SK-N-SH (cell line): Measurements from ENCODE around the gene SPAG8. TPM values are rescaled to one million over a fixed set of nuclear protein-coding genes. Genes with fewer than 3 reads are reported as not detected.

Experiments
- CTCF ChIA-PET: fragments of 300-600, 350-600 bp; formaldehyde crosslinking; extraction: SDS; loops from one replicate; lab custom pipeline; 2021; lab: Yijun Ruan, JAX
- POLR2A ChIA-PET: fragments of 350-600 bp; sonication (Branson Sonifier 250); formaldehyde crosslinking; extraction: SDS; loops from one replicate; lab custom pipeline; 2020; ENCODE audit warnings: antibody characterized with exemption, inconsistent platforms; lab: Yijun Ruan, JAX
- DNase-seq: peaks from one replicate; pipeline ENCODE4 v3.0.0; 2012
- H2AFZ ChIP-seq: fragments of 200-600 bp; sonication (generic); 2 replicates; pipeline ENCODE4 v1.8.1; 2016; ENCODE audit warnings: antibody characterized with exemption, mild to moderate bottlenecking, low read depth
- H3F3A ChIP-seq: fragments of 200-600 bp; sonication (generic); replicated peaks from 2 replicates; pipeline ENCODE3; 2016; ENCODE audit warnings: antibody characterized with exemption, mild to moderate bottlenecking; ENCODE audit not compliant: insufficient read depth
- H3K27ac ChIP-seq, 2 experiments: fragments of 200-500 bp in 1 of 2; fragments of 200-600 bp in 1 of 2; sonication (Bioruptor generic) in 1 of 2; sonication (generic), shearing (Covaris generic) in 1 of 2; 2 replicates each; pipeline versions ENCODE4 v1.5.1 to v1.6.1; 2014 to 2016; ENCODE audit warnings: low read depth in 2 of 2, inconsistent platforms in 1 of 2, low read length in 1 of 2, mild to moderate bottlenecking in 1 of 2, mixed read lengths in 1 of 2
- H3K27me3 ChIP-seq: fragments of 200-600 bp; sonication (generic), shearing (Covaris generic); 2 replicates; pipeline ENCODE4 v1.6.1; 2016; ENCODE audit warnings: mixed run types; ENCODE audit not compliant: insufficient read depth
- H3K36me3 ChIP-seq, 2 experiments: fragments of 200-500 bp in 1 of 2; fragments of 200-600 bp in 1 of 2; sonication (Bioruptor generic) in 1 of 2; sonication (generic) in 1 of 2; replicated peaks in 1 of 2; 2 replicates each; pipeline versions ENCODE3 to v1.5.1; 2014 to 2016; ENCODE audit warnings: low read length in 1 of 2, mild to moderate bottlenecking in 1 of 2; ENCODE audit not compliant: insufficient read depth in 2 of 2, control insufficient read depth in 1 of 2
- H3K4me1 ChIP-seq, 2 experiments: fragments of 200-500 bp in 1 of 2; fragments of 200-600 bp in 1 of 2; sonication (Bioruptor generic) in 1 of 2; sonication (generic), shearing (Covaris generic) in 1 of 2; 2 replicates each; pipeline versions ENCODE4 v1.5.1 to v1.6.1; 2014 to 2016; ENCODE audit warnings: low read depth in 1 of 2, low read length in 1 of 2, mixed run types in 1 of 2; ENCODE audit not compliant: insufficient read depth in 2 of 2, control insufficient read depth in 1 of 2
- H3K4me2 ChIP-seq: fragments of 200-600 bp; sonication (generic), shearing (Covaris generic); 2 replicates; pipeline ENCODE4 v1.6.1; 2017; ENCODE audit warnings: mixed run types
- H3K4me3 ChIP-seq, 2 experiments: fragments of 200-500 bp in 1 of 2; fragments of 200-600 bp in 1 of 2; sonication (Bioruptor generic) in 1 of 2; sonication (generic), shearing (Covaris generic) in 1 of 2; 2 replicates each; pipeline versions ENCODE4 v1.5.1 to v1.8.1; 2014 to 2016; ENCODE audit warnings: low read depth in 2 of 2, inconsistent platforms in 1 of 2, low read length in 1 of 2, mild to moderate bottlenecking in 1 of 2, mixed read lengths in 1 of 2, moderate library complexity in 1 of 2
- H3K79me2 ChIP-seq: fragments of 200-600 bp; sonication (generic); 2 replicates; pipeline ENCODE4 v1.8.1; 2017; ENCODE audit warnings: mild to moderate bottlenecking; ENCODE audit not compliant: insufficient read depth
- H3K9ac ChIP-seq: fragments of 200-600 bp; sonication (generic); 2 replicates; pipeline ENCODE4 v1.6.1; 2017; ENCODE audit warnings: mixed run types
- H3K9me2 ChIP-seq: fragments of 200-600 bp; sonication (generic); 2 replicates; pipeline ENCODE4 v1.6.1; 2017; ENCODE audit warnings: mixed run types
- H3K9me3 ChIP-seq: fragments of 200-600 bp; sonication (generic); 2 replicates; pipeline ENCODE4 v1.6.1; 2017; ENCODE audit warnings: mixed run types, mild to moderate bottlenecking, moderate library complexity
- H4K20me1 ChIP-seq: fragments of 200-600 bp; sonication (generic); 2 replicates; pipeline ENCODE4 v1.6.1; 2017; ENCODE audit warnings: mild to moderate bottlenecking, mixed run types; ENCODE audit not compliant: insufficient read depth
- CTCF ChIP-seq: fragments of 200-600 bp; sonication (generic); IDR thresholded peaks from 2 replicates; pipeline ENCODE4 v1.6.1; 2017; ENCODE audit warnings: antibody characterized with exemption, mild to moderate bottlenecking, moderate library complexity
- EP300 ChIP-seq, 2 experiments: IDR thresholded peaks; 2 replicates each; pipeline versions ENCODE4 v1.4.0 to v1.6.1; 2012; ENCODE audit warnings: borderline replicate concordance in 1 of 2, low read depth in 1 of 2, low read length in 1 of 2
- EZH2phosphoT487 ChIP-seq: fragments of 200-600 bp; sonication (generic); IDR thresholded peaks from 2 replicates; pipeline ENCODE4 v1.6.1; 2017; ENCODE audit warnings: low read depth, mixed run types, mild to moderate bottlenecking, antibody characterized with exemption, moderate library complexity, borderline replicate concordance
- FOXM1 ChIP-seq: IDR thresholded peaks from 2 replicates; pipeline ENCODE4 v1.4.0; 2012; ENCODE audit warnings: low read depth, mild to moderate bottlenecking
- GABPA ChIP-seq: IDR thresholded peaks from 2 replicates; pipeline ENCODE4 v1.4.0; 2012; ENCODE audit warnings: low read depth, mild to moderate bottlenecking
- GATA2 ChIP-seq: sonication (generic); formaldehyde crosslinking; IDR thresholded peaks from 2 replicates; pipeline ENCODE4 v1.5.0; 2020; ENCODE audit warnings: mild to moderate bottlenecking, missing genetic modification reagents
- MAX ChIP-seq: IDR thresholded peaks from 2 replicates; pipeline ENCODE4 v1.4.0; 2012; ENCODE audit warnings: low read depth
- NFIC ChIP-seq: IDR thresholded peaks from 2 replicates; pipeline ENCODE4 v1.4.0; 2012; ENCODE audit warnings: borderline replicate concordance
- RAD21 ChIP-seq: IDR thresholded peaks from 2 replicates; pipeline ENCODE4 v1.6.1; 2012; ENCODE audit warnings: mild to moderate bottlenecking, low read length
- RCOR1 ChIP-seq: fragments of 150-350 bp; IDR thresholded peaks from 2 replicates; pipeline ENCODE4 v1.6.1; 2017; ENCODE audit warnings: antibody characterized with exemption, low read length
- REST ChIP-seq: IDR thresholded peaks from 2 replicates; pipeline ENCODE4 v1.6.1; 2012; ENCODE audit warnings: mild to moderate bottlenecking, low read depth, low read length, moderate library complexity
- RXRA ChIP-seq: IDR thresholded peaks from 2 replicates; pipeline ENCODE4 v1.4.0; 2012; ENCODE audit warnings: low read depth, mild to moderate bottlenecking, borderline replicate concordance
- SMC3 ChIP-seq: IDR thresholded peaks from 2 replicates; pipeline ENCODE4 v1.6.1; 2012; ENCODE audit warnings: low read depth, low read length, improper control_type of control experiment
- USF2 ChIP-seq: fragments of 150-350 bp; IDR thresholded peaks from 2 replicates; pipeline ENCODE4 v1.6.1; 2017; ENCODE audit warnings: antibody characterized with exemption, low read length, low read depth, borderline replicate concordance
- YY1 ChIP-seq: IDR thresholded peaks from 2 replicates; pipeline ENCODE4 v1.4.0; 2012; ENCODE audit warnings: low read depth, mild to moderate bottlenecking
- WGBS: methylation state at CpG from one replicate; pipeline ENCODE4 v1.1.6; 2017; ENCODE audit warnings: low lambda C conversion rate; 5-methylcytosine and 5-hydroxymethylcytosine counted together
- polyA plus RNA-seq, 3 experiments: library from polyadenylated mRNA; depleted of rRNA; stranded (reverse); fragments of >200 nt; gene quantifications; 2 replicates each; pipeline ENCODE4 v1.2.3, GENCODE V29; 2012

SPAG8 gene
- polyA plus RNA-seq, 1 of the 3 experiments (the other 2 are of a cell fraction) = 1.5 TPM

GRCh38 chr9:35813434-35814105 lies 1.5 kb upstream of the SPAG8 start:
- Histone ChIP-seq H4K20me1 (no peaks in the 10 kb centered on the region), H3K4me3 (peak overlapping the region in 1 of 2 experiments; percentile 92; a peak in 1 of 4 replicates), H3K27ac (peak overlapping the region; percentile 77 to 94; a peak in 3 of 4 replicates), H3K4me1 (peaks cover 7 to 30% of the 10 kb centered on the region in 2 experiments; a peak in 3 of 4 replicates), H3F3A (peaks cover 24% of the 10 kb centered on the region), H3K27me3 (no peaks in the 10 kb centered on the region), H3K4me2 (peak overlapping the region; percentile 86), H3K36me3 (peaks cover 0 to 5% of the 10 kb centered on the region in 2 experiments), H3K79me2 (peaks cover 8% of the 10 kb centered on the region; the same call in 1 of the 2 replicates), H3K9me3 (no peaks in the 10 kb centered on the region), H3K9ac (peak overlapping the region; percentile 81; the same call in 1 of the 2 replicates), H3K9me2 (no peaks in the 10 kb centered on the region), H2AFZ (no peak overlapping the region)
- 86% methylated on average over 6 of the region's 10 CpGs for WGBS
- DNase-seq = peak; percentile 39
- no peak for TF ChIP-seq USF2
- no peak for TF ChIP-seq RXRA
- no peak for TF ChIP-seq GATA2 (CRISPR knock-in tag)
- peak; percentile 44 for TF ChIP-seq CTCF
- TF ChIP-seq RCOR1 = no peak
- no peak for TF ChIP-seq SMC3
- peak; percentile 23; the same call in 1 of the 2 replicates for TF ChIP-seq RAD21
- POLR2A ChIA-PET = interaction anchor here (0.7 to 1.7 kb wide), 2 partner anchors 23 to 55 kb away, joined by 3 to 5 read pairs; no protein-coding TSS in a partner anchor
- CTCF ChIA-PET = interaction anchor here (0.7 to 5.6 kb wide), 15 partner anchors 7 to 202 kb away, joined by 3 to 44 read pairs (median 8); partner anchors contain the start of genes FAM221B, TLN1 and TMEM8B

- 46% methylated on average over 11 of the region's 12 CpGs for whole genome bisulfite sequencing
- no peaks in the 10 kb centered on the region for H3K27me3 ChIP-seq
- peak overlapping the region; percentile 83 for H3K4me2 ChIP-seq
- no peaks in the 10 kb centered on the region for H3K9me2 ChIP-seq
- H3K4me1 ChIP-seq = peaks cover 7 to 30% of the 10 kb centered on the region in 2 experiments; a peak in 3 of 4 replicates
- H2AFZ ChIP-seq = peak overlapping the region; percentile 88
- ChIA-PET POLR2A (interaction anchor here (0.9 kb wide), 1 partner anchor 20 kb away, joined by 5 read pairs; the partner anchor contains the start of gene NPR2), CTCF (interaction anchor here (0.7 to 5.6 kb wide), 8 partner anchors 14 to 71 kb away, joined by 4 to 44 read pairs (median 6); partner anchors contain the start of gene NPR2)
- peaks cover 24% of the 10 kb centered on the region for H3F3A ChIP-seq
- no peaks in the 10 kb centered on the region for H4K20me1 ChIP-seq
- no peaks in the 10 kb centered on the region for H3K9me3 ChIP-seq
- H3K36me3 ChIP-seq = peaks cover 0 to 22% of the 10 kb centered on the region in 2 experiments
- peak overlapping the region; percentile 55 to 62 for H3K4me3 ChIP-seq
- H3K27ac ChIP-seq = no peak overlapping the region; a peak in 2 of 4 replicates
- peak overlapping the region; percentile 34; the same call in 1 of the 2 replicates for H3K9ac ChIP-seq
- no peak for DNase-seq
- H3K79me2 ChIP-seq = peaks cover 8% of the 10 kb centered on the region; the same call in 1 of the 2 replicates
- no peak for TF ChIP-seq USF2
- TF ChIP-seq NFIC = no peak
- no peak for TF ChIP-seq YY1
- TF ChIP-seq FOXM1 = no peak
- no peak for TF ChIP-seq REST
- no peak for TF ChIP-seq RXRA
- no peak for TF ChIP-seq MAX
- TF ChIP-seq SMC3 = no peak
- TF ChIP-seq GABPA = no peak
- TF ChIP-seq EP300 (IDR thresholded peaks at IDR 0.05; ENCODE audit: borderline replicate concordance in 1 of 2, low read depth in 1 of 2, low read length in 1 of 2) = no peak
- TF ChIP-seq EZH2phosphoT487 = no peak
These were observed 559 bp downstream of the SPAG8 start for GRCh38 chr9:35811381-35812024.
